ENCODE data around the gene TPSAB1.

The TPSAB1 gene

DNA sequence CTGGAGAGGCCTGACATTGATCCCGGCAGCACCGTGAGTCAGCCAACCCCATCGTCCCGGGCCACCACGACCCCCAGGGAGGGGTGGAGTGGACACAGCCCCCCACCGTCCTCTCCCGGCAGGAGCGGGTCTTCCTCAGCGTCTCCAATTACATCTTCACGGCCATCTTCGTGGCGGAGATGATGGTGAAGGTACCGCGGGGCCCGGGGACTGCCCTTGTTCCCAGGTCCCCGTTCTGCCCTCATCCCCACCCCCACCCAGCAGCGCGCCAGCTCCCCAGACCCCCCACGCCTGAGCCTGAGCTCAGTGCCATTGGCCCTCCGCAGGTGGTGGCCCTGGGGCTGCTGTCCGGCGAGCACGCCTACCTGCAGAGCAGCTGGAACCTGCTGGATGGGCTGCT is 30.0 kb upstream of the TPSAB1 start:
- TF ChIP-seq, protein P1, sequence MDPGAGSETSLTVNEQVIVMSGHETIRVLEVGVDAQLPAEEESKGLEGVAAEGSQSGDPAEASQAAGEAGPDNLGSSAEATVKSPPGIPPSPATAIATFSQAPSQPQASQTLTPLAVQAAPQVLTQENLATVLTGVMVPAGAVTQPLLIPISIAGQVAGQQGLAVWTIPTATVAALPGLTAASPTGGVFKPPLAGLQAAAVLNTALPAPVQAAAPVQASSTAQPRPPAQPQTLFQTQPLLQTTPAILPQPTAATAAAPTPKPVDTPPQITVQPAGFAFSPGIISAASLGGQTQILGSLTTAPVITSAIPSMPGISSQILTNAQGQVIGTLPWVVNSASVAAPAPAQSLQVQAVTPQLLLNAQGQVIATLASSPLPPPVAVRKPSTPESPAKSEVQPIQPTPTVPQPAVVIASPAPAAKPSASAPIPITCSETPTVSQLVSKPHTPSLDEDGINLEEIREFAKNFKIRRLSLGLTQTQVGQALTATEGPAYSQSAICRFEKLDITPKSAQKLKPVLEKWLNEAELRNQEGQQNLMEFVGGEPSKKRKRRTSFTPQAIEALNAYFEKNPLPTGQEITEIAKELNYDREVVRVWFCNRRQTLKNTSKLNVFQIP (CRISPR knock-in tag; IDR thresholded peaks at IDR 0.05; ENCODE audit: borderline replicate concordance, low read depth): no peak
- TF ChIP-seq ZFP3 (CRISPR knock-in tag; IDR thresholded peaks at IDR 0.05) (no peak), BACH2 (CRISPR knock-in tag; IDR thresholded peaks at IDR 0.05; ENCODE audit: borderline replicate concordance) (no peak), ISL1 (CRISPR knock-in tag; IDR thresholded peaks at IDR 0.05) (no peak), OSR1 (CRISPR knock-in tag; IDR thresholded peaks at IDR 0.05) (no peak), ZNF70 (CRISPR knock-in tag; IDR thresholded peaks at IDR 0.05) (no peak), SNAI2 (CRISPR knock-in tag; IDR thresholded peaks at IDR 0.05) (no peak), ZFP30 (CRISPR knock-in tag; IDR thresholded peaks at IDR 0.05) (no peak), TCF4 (CRISPR knock-in tag; IDR thresholded peaks at IDR 0.05; ENCODE audit: borderline replicate concordance) (no peak), TOX (CRISPR knock-in tag; IDR thresholded peaks at IDR 0.05; ENCODE audit: borderline replicate concordance) (no peak)
- TF ChIP-seq, protein P2, sequence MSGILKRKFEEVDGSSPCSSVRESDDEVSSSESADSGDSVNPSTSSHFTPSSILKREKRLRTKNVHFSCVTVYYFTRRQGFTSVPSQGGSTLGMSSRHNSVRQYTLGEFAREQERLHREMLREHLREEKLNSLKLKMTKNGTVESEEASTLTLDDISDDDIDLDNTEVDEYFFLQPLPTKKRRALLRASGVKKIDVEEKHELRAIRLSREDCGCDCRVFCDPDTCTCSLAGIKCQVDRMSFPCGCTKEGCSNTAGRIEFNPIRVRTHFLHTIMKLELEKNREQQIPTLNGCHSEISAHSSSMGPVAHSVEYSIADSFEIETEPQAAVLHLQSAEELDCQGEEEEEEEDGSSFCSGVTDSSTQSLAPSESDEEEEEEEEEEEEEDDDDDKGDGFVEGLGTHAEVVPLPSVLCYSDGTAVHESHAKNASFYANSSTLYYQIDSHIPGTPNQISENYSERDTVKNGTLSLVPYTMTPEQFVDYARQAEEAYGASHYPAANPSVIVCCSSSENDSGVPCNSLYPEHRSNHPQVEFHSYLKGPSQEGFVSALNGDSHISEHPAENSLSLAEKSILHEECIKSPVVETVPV (CRISPR knock-in tag; IDR thresholded peaks at IDR 0.05): no peak
- TF ChIP-seq, protein P3, sequence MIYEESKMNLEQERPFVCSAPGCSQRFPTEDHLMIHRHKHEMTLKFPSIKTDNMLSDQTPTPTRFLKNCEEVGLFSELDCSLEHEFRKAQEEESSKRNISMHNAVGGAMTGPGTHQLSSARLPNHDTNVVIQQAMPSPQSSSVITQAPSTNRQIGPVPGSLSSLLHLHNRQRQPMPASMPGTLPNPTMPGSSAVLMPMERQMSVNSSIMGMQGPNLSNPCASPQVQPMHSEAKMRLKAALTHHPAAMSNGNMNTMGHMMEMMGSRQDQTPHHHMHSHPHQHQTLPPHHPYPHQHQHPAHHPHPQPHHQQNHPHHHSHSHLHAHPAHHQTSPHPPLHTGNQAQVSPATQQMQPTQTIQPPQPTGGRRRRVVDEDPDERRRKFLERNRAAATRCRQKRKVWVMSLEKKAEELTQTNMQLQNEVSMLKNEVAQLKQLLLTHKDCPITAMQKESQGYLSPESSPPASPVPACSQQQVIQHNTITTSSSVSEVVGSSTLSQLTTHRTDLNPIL (CRISPR knock-in tag; IDR thresholded peaks at IDR 0.05; ENCODE audit: low read depth): no peak
- TF ChIP-seq, protein P4, sequence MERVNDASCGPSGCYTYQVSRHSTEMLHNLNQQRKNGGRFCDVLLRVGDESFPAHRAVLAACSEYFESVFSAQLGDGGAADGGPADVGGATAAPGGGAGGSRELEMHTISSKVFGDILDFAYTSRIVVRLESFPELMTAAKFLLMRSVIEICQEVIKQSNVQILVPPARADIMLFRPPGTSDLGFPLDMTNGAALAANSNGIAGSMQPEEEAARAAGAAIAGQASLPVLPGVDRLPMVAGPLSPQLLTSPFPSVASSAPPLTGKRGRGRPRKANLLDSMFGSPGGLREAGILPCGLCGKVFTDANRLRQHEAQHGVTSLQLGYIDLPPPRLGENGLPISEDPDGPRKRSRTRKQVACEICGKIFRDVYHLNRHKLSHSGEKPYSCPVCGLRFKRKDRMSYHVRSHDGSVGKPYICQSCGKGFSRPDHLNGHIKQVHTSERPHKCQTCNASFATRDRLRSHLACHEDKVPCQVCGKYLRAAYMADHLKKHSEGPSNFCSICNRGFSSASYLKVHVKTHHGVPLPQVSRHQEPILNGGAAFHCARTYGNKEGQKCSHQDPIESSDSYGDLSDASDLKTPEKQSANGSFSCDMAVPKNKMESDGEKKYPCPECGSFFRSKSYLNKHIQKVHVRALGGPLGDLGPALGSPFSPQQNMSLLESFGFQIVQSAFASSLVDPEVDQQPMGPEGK (CRISPR knock-in tag; IDR thresholded peaks at IDR 0.05; ENCODE audit: borderline replicate concordance): no peak
- TF ChIP-seq, protein P5, sequence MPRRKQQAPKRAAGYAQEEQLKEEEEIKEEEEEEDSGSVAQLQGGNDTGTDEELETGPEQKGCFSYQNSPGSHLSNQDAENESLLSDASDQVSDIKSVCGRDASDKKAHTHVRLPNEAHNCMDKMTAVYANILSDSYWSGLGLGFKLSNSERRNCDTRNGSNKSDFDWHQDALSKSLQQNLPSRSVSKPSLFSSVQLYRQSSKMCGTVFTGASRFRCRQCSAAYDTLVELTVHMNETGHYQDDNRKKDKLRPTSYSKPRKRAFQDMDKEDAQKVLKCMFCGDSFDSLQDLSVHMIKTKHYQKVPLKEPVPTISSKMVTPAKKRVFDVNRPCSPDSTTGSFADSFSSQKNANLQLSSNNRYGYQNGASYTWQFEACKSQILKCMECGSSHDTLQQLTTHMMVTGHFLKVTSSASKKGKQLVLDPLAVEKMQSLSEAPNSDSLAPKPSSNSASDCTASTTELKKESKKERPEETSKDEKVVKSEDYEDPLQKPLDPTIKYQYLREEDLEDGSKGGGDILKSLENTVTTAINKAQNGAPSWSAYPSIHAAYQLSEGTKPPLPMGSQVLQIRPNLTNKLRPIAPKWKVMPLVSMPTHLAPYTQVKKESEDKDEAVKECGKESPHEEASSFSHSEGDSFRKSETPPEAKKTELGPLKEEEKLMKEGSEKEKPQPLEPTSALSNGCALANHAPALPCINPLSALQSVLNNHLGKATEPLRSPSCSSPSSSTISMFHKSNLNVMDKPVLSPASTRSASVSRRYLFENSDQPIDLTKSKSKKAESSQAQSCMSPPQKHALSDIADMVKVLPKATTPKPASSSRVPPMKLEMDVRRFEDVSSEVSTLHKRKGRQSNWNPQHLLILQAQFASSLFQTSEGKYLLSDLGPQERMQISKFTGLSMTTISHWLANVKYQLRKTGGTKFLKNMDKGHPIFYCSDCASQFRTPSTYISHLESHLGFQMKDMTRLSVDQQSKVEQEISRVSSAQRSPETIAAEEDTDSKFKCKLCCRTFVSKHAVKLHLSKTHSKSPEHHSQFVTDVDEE (CRISPR knock-in tag; IDR thresholded peaks at IDR 0.05): no peak
- no peak for ATAC-seq

DNA sequence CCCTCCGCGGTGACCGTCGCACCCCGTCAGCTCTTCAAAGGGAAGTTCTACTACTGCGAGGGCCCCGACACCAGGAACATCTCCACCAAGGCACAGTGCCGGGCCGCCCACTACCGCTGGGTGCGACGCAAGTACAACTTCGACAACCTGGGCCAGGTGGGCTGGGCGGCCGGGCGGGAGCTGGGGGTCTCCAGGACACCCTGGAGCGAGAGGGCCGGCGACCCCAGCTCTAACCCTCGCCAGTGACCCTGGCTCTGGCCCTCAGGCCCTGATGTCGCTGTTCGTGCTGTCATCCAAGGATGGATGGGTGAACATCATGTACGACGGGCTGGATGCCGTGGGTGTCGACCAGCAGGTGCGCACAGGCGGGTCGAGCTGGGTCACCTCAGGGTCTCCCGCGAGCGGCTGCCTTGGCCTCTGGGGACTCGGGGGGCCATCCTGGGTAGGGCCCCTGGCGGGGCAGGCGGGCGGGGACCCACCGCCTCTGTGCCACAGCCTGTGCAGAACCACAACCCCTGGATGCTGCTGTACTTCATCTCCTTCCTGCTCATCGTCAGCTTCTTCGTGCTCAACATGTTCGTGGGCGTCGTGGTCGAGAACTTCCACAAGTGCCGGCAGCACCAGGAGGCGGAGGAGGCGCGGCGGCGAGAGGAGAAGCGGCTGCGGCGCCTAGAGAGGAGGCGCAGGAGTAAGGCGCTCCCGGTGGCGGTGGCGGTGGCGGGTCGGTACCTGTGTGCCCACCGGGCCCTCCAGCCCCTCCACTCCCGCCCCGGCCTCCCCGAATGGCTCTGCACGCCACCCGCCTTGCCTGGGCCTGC is 28.8 kb upstream of the TPSAB1 start:
- no peak for ATAC-seq
- TF ChIP-seq SNAI2 (CRISPR knock-in tag; IDR thresholded peaks at IDR 0.05) (no peak), ZFP30 (CRISPR knock-in tag; IDR thresholded peaks at IDR 0.05) (no peak), BACH2 (CRISPR knock-in tag; IDR thresholded peaks at IDR 0.05; ENCODE audit: borderline replicate concordance) (no peak), ZNF565 (CRISPR knock-in tag; conservative IDR thresholded peaks at IDR 0.05; ENCODE audit: low read depth) (no peak), CSDC2 (CRISPR knock-in tag; IDR thresholded peaks at IDR 0.05) (no peak), TOX (CRISPR knock-in tag; IDR thresholded peaks at IDR 0.05; ENCODE audit: borderline replicate concordance) (no peak), RARB (CRISPR knock-in tag; IDR thresholded peaks at IDR 0.05) (no peak), ZNF70 (CRISPR knock-in tag; IDR thresholded peaks at IDR 0.05) (no peak), ZC3H10 (CRISPR knock-in tag; IDR thresholded peaks at IDR 0.05) (no peak), ZFP3 (CRISPR knock-in tag; IDR thresholded peaks at IDR 0.05) (no peak)
- TF ChIP-seq, protein P2 (CRISPR knock-in tag; IDR thresholded peaks at IDR 0.05): no peak
- TF ChIP-seq, protein P5 (CRISPR knock-in tag; IDR thresholded peaks at IDR 0.05): no peak
- TF ChIP-seq, protein P3 (CRISPR knock-in tag; IDR thresholded peaks at IDR 0.05; ENCODE audit: low read depth): no peak
- TF ChIP-seq, protein P1 (CRISPR knock-in tag; IDR thresholded peaks at IDR 0.05; ENCODE audit: borderline replicate concordance, low read depth): no peak

Data from SK-N-SH treated with all-trans-retinoic acid at 6 μM for 48 hours (cell line).